OCI-LY3 (cell line): ENCODE results near the gene VAV3.

Experiments used
- H2AFZ ChIP-seq: fragments of 200-600, 300-600 bp; shearing (Covaris generic); 2 replicates; pipeline ENCODE4 v1.6.0; 2014; ENCODE audit warnings: antibody characterized with exemption, low read depth, low read length
- H3K27ac ChIP-seq: fragments of 200-600, 300-600 bp; sonication (generic); 2 replicates; pipeline ENCODE4 v1.5.1; 2014; ENCODE audit warnings: mild to moderate bottlenecking, low read length, moderate library complexity, mixed read lengths
- H3K27me3 ChIP-seq: fragments of 200-600, 300-600 bp; sonication (generic); 2 replicates; pipeline ENCODE4 v1.6.1; 2014; ENCODE audit warnings: low read depth, low read length, mixed read lengths
- H3K36me3 ChIP-seq: fragments of 200-600, 300-600 bp; sonication (generic); replicated peaks from 2 replicates; pipeline ENCODE3; 2014; ENCODE audit warnings: low read depth, low read length, mixed read lengths
- H3K4me1 ChIP-seq: fragments of 300-600, 200-600 bp; sonication (generic); 2 replicates; pipeline ENCODE4 v1.6.1; 2014; ENCODE audit warnings: low read length, mixed read lengths
- H3K4me2 ChIP-seq: fragments of 200-600, 300-600 bp; sonication (generic); 2 replicates; pipeline ENCODE4 v1.6.1; 2014; ENCODE audit warnings: low read length, mixed read lengths
- H3K4me3 ChIP-seq: fragments of 300-600, 200-600 bp; sonication (generic); 2 replicates; pipeline ENCODE4 v1.5.1; 2014; ENCODE audit warnings: antibody characterized with exemption, mild to moderate bottlenecking, low read length, moderate library complexity
- H3K79me2 ChIP-seq: fragments of 300-600, 200-600 bp; shearing (Covaris generic); 2 replicates; pipeline ENCODE4 v1.6.1; 2014; ENCODE audit warnings: mild to moderate bottlenecking, low read length, mixed read lengths
- H3K9ac ChIP-seq: fragments of 300-600, 200-600 bp; shearing (Covaris generic); 2 replicates; pipeline ENCODE4 v1.6.0; 2014; ENCODE audit warnings: mild to moderate bottlenecking, low read length, moderate library complexity
- H3K9me3 ChIP-seq: fragments of 200-600, 300-600 bp; shearing (Covaris generic); 2 replicates; pipeline ENCODE4 v1.6.1; 2014; ENCODE audit warnings: low read length, mixed read lengths; ENCODE audit not compliant: insufficient read depth
- H4K20me1 ChIP-seq: fragments of 200-600, 300-600 bp; sonication (generic); 2 replicates; pipeline ENCODE4 v1.6.1; 2016; ENCODE audit warnings: low read length, mixed read lengths; ENCODE audit not compliant: insufficient read depth
- EZH2phosphoT487 ChIP-seq: fragments of 200-600 bp; shearing (Covaris generic); IDR thresholded peaks from 2 replicates; pipeline ENCODE4 v1.6.1; 2018; ENCODE audit warnings: antibody characterized with exemption, mixed run types, low read depth
- TF ChIP-seq, protein P1 (sequence below): fragments of 200-600, 300-600 bp; sonication (generic); IDR thresholded peaks from 2 replicates; pipeline ENCODE4 v1.5.1; 2014; ENCODE audit warnings: antibody characterized with exemption, low read length, low read depth

Gene VAV3

DNA sequence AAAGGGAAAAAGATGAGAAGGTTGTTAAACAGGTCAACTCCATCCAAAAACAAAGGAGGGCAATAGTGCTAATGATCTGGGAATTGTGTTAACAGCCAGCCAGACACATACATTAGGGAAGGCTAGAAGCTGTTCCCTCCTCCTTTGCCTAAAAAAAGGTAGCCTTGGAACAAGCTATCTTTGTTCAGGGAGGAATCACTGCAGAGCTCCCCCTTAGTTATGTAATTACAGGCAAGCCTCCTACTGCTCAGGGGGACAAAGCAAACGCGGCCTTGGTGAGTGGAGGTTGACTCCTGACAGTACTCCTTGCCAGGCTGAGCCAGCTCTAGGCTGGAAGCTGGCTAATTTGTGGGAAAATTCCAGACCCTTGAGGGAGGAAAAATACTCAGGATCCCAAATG lies 97.6 kb downstream of the VAV3 start:
- TF ChIP-seq, protein P1, sequence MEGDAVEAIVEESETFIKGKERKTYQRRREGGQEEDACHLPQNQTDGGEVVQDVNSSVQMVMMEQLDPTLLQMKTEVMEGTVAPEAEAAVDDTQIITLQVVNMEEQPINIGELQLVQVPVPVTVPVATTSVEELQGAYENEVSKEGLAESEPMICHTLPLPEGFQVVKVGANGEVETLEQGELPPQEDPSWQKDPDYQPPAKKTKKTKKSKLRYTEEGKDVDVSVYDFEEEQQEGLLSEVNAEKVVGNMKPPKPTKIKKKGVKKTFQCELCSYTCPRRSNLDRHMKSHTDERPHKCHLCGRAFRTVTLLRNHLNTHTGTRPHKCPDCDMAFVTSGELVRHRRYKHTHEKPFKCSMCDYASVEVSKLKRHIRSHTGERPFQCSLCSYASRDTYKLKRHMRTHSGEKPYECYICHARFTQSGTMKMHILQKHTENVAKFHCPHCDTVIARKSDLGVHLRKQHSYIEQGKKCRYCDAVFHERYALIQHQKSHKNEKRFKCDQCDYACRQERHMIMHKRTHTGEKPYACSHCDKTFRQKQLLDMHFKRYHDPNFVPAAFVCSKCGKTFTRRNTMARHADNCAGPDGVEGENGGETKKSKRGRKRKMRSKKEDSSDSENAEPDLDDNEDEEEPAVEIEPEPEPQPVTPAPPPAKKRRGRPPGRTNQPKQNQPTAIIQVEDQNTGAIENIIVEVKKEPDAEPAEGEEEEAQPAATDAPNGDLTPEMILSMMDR = no peak
- no peak for TF ChIP-seq EZH2phosphoT487
- Histone ChIP-seq H3K27ac (no peak overlapping the region), H4K20me1 (no peaks in the 10 kb centered on the region), H3K9me3 (no peaks in the 10 kb centered on the region), H3K4me1 (peaks cover 22% of the 10 kb centered on the region), H3K4me3 (no peak overlapping the region), H3K27me3 (no peaks in the 10 kb centered on the region), H2AFZ (no peak overlapping the region), H3K79me2 (no peaks in the 10 kb centered on the region), H3K4me2 (no peak overlapping the region), H3K36me3 (no peaks in the 10 kb centered on the region), H3K9ac (no peak overlapping the region)

- no peaks in the 10 kb centered on the region for H3K9me3 ChIP-seq
Measured at GRCh38 chr1:107866870-107867269, 98.1 kb downstream of the VAV3 start.

DNA sequence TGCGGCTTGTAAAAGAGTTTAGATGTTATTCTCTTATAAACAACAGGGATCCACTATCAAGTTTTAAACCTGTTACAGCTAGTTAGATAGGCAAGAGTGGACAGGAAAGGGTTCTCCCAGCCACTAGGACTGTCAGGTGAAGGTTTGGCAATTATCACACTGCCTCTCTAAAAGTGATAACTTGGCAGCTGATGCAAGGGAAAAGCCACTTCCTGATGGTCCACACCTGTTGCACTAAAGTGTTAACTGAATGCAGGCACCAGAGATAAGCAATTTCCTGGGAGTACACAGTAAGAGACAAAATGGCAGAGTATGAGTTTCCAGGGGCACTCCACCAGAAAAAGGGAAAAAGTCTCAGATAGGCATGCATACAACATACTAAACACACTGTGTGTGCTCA lies 99.4 kb downstream of the VAV3 start:
- Histone ChIP-seq H3K9me3 (no peaks in the 10 kb centered on the region), H4K20me1 (no peaks in the 10 kb centered on the region), H3K4me1 (peaks cover 15% of the 10 kb centered on the region), H3K36me3 (no peaks in the 10 kb centered on the region), H3K4me3 (no peak overlapping the region), H3K27me3 (no peaks in the 10 kb centered on the region), H2AFZ (no peak overlapping the region), H3K4me2 (no peak overlapping the region), H3K9ac (no peak overlapping the region), H3K27ac (no peak overlapping the region), H3K79me2 (no peaks in the 10 kb centered on the region)
- TF ChIP-seq EZH2phosphoT487 = no peak
- TF ChIP-seq, protein P1 = no peak

More at GRCh38 chr1:107866870-107867269, 98.1 kb downstream of the VAV3 start:
- no peak overlapping the region for H3K4me3 ChIP-seq
- no peak overlapping the region for H3K4me2 ChIP-seq
- no peak overlapping the region for H3K9ac ChIP-seq
- H3K79me2 ChIP-seq = no peaks in the 10 kb centered on the region
- H4K20me1 ChIP-seq = no peaks in the 10 kb centered on the region
- H3K4me1 ChIP-seq = peaks cover 22% of the 10 kb centered on the region
- no peak overlapping the region for H3K27ac ChIP-seq
- no peaks in the 10 kb centered on the region for H3K36me3 ChIP-seq
- TF ChIP-seq EZH2phosphoT487 = no peak
- TF ChIP-seq, protein P1 = no peak
- no peak overlapping the region for H2AFZ ChIP-seq
- no peaks in the 10 kb centered on the region for H3K27me3 ChIP-seq

DNA sequence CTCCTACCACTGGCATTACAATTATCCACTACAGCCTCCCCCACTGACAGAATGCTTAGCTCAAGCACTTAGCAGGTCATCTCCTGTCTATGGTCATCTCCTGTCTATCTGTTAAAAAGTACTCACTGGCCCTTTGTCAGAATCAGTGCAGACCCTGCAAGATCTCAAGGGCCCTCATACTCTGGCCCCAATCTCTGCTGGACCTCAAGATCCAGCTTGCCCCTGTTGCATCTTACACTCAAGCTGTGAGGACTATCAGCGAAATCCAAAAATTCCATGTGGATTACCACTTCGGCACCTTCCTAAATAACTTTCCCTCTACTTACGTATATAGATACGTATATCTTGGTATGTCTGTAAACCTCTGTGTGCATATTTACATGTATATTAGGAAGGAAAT lies 101.6 kb downstream of the VAV3 start:
- Histone ChIP-seq H3K9me3 (no peaks in the 10 kb centered on the region), H3K4me2 (no peak overlapping the region), H3K27me3 (no peaks in the 10 kb centered on the region), H3K27ac (no peak overlapping the region), H3K9ac (no peak overlapping the region), H2AFZ (no peak overlapping the region), H3K79me2 (no peaks in the 10 kb centered on the region), H3K4me3 (no peak overlapping the region), H3K36me3 (no peaks in the 10 kb centered on the region), H4K20me1 (no peaks in the 10 kb centered on the region), H3K4me1 (peaks cover 12% of the 10 kb centered on the region)
- TF ChIP-seq EZH2phosphoT487 = no peak
- TF ChIP-seq, protein P1 = no peak
